DMS53 treated with DMSO at 0.1 percent for 48 hours (cell line): ENCODE data around the gene MBP.

Source experiments
- DNase-seq: peaks from one replicate; lab custom pipeline; 2025; ENCODE audit not compliant: unreplicated experiment; lab: John Stamatoyannopoulos, UW

Gene MBP

DNA sequence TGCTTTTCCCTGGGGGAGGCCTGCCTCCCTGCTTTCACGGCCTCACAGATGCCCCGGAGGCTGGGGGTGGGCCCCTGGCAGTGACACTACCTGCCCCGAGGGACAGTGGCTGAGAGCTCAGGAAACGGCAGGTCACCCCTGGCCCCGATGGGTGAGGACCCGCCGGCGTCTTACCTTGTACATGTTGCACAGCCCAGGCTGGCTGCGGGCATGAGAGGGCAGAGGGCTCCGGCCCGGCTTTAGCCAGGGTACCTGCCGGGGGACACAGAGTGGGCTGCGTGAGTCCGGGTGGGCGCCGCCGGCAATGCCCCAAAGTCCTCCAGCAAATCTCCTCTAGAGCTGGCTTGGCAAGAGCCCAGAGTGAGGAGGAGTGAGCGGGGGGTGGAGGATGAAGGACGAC, 122.9 kb downstream of the MBP start:
- no peak for DNase-seq

DNA sequence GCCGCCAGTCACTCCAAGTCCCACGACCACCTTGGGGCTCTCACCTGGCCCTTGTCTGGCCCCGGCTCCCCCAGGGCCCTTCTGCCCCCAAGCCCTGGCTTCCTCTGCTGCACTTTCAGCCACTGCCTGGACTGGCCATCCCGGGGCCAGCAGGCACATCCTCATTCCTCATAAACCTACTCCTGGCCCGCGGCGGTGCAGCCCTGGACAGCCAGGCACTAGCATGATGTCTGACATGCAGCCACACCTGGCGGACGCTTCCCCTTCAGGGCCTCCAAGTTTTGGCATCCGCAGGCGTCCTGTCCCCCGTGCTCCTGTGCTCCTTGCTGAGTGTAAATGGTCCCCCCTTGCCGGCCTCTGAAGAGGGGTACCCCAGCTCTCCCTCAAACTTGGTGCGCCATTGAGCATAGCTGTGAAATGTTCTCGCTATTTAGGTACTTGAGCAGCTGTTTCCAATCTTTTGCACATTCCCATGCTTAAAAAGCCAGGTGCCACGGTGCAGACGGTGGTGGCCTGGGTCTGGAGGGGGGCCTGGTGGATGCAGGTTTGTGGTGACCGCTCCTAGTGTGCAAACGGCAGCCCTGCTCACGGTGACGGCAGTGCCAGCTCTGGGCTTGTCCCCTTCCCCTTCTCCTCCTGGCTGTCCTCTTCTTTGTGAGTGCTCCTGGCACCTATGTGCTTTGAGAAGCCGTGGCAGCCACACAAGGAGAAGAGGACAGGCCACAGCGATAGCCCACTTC, 123.8 kb downstream of the MBP start:
- no peak for DNase-seq

DNA sequence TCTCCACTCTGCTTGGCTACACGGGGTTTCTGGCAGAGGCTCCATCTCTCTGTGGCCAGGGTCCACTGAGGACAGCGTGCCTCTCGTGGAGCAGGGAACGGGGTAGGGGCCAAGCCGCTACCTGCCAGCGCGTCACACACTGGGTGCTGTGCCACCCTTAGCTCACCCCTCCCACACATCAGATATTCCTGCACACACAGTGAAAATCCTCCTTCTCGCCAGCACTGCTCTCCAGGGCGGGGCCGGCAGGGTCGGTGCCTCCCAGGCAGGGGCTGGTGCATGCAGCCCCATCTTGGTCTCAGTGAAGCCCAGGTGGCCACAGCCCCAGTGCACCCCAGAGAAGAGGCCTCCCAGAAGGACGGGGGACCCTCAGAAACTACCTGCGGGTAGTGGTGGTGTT, 124.6 kb downstream of the MBP start:
- DNase-seq: no peak

DNA sequence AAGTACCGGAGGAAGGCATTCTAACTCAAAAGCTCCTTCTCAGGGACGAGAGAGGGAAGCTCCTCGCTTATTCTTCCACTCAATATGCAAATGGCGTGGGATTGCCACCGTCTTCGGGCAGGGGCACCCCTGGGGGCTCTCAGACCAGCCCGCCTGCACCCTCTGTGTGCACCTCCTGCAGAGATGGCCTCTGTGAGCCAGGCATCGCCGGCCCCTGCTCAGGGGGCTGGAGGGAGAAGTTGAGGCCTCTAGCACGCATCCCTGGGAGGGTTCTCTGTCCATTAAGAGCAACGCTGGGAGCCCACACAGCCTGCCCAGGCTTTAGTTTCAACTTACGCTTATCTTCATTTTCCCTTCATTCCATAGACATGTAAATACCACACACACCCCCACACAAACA, 125.3 kb downstream of the MBP start:
- DNase-seq: no peak

DNA sequence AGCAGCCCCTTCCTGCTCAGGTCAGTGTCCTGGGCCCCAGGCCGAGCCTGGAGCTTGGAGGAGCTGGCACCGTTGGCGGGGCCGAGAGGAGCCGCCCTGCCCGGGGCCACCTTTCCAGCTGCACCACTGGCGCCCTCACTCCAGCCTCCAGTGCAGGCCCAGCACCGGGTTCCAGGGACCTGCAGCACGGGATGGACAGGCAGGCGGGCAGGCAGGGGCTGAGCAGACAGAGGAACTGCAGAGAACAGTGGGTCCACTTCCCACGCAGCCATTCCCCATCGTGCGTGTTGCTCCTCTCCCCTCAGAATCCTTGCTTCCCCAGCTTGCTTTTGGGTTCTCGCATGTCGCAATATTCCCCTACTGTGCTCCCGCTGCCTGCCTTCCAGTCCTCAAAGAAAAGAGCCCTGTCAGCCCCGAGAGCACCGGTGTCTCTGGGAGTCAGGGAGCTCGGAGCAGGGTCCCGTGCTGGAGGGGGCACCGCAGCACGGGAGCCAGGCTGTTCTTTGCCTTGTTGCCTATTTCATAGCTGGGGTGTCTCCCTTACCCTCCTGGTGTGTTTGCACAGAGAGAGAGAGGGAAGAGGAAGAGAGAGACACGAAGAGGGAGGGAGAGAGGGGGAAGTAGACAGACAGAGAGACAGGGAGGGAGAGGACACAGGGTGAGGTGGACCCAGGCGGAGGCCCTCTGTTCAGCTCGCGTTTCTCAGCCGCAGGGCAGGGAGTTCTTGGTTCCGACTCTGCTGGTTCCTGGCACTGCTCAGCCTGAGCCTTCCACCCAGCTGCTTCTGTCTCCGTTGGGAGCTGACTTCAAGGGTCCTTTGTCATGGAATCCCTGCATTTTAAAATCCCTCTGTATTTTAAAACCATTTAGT, 126.0 kb downstream of the MBP start:
- no peak for DNase-seq

DNA sequence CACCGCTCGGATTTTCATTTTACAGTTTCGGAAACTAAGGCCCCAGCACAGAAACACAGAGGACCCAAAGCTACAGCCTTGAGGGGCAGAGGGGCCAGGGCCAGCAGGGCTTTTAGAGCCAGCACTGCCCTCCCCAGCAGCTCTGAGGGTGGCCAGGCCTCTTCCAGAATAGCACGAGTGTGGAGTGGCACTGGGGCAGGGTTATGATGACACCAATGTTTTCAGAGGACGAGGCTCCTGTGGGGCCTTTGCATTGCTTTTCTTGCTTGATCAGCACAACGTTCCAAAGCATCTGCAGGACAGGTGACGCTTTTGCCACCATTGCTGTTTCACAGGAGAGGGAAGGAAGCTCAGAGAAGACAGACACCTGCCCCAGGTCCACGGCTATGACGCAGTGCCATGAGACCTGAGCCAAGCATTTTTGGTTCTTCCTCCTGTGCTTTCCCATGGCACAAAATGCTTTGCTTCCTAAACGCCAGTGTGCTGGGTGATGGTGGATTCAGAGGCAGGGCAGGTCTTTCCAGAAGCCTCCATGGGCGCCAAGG, 126.9 kb downstream of the MBP start:
- DNase-seq: no peak

DNA sequence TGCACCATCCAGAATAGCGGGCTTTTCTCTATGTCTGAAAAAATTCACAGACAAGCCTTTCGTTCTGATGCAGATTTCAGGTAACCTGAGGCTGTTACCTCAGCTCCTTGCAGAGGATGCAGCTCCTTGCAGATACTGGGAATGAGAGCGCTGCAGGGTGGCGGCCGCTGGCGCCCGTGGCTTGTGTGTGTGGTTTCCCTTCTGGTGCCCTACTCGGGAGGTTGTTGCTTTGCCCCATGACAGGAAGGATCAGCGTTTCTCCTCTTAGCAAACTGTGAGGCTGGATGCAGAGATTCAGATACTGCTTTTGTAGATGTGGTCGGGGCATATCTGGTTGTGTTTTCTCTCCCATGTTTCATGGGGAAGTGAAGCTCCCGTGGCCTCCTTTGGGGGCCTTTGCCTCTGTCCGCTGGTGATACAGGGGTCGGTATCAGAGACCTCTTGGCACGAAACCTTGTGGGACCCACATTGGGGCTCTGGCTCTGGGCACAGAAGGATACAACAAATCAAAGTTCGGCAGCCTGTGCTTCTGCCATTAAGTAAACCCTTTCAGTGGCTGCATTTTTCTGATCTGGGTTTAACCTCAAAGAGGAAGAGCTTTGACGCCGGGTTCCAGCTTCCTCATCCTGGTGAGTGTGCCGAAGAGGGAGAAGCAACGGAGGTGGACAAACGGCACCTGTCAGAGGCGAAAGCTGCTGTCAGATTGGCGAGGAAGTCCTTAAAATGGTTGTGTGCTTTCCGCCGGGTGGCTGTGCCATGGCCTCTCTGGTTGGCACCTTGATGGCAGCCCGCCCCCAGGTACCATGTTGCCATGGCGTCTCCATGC, 127.8 kb downstream of the MBP start:
- no peak for DNase-seq

DNA sequence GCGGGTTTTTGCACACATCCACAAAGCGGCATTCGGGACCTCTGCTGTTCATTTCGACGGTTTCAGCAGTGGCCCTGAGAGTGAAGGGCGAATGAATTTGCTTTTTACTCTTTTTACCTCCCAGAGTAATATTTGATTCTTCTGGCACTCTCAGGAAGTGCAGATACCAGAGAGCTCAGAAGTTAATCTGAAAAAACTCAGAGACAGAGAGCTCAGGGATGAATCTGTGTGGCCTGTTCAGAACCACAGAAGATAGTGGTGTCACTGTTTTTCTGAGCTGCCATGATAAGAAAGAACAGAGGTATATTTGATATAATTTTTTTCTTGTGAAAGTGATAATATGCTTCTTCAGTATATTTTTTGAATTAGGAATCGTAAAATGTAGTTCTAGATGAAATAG, 129.3 kb downstream of the MBP start:
- no peak for DNase-seq

DNA sequence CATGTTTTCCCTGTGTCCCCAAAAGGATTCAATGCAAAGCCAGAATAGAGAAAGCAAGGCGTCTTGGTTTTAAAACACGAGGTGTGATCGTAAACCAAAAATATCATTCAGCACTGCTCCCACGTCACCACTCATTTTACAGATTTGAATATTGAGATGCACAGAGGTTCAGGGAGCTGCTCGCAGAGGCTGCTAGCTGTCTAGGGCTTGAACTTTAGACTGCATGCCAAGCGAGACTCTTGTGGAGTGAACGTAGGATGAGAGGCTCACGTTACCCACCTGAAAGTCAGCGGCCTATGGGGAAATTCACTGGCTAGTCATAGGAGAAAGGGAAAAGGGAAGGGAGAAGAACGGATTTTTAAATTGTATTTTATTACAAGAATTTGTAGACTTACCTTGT, 130.1 kb downstream of the MBP start:
- DNase-seq: no peak

DNA sequence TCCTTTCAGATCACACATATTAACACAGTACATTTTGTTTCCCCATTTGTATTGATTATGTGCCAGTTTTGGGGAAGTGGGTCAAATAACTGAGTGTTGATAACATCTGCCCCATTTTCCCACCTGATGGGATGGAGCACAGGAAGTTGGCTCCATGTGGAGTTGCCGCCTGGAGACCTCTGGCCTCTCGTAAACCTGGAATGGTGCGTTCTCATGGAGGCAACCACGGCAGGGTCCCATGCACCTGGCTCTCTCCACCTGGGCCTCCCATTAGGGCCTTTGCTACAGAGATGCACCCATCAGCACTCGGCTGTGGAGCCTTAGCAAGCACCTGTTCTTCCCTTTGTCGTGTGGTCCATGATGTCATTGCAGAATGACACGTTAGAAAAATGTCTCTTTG, 130.6 kb downstream of the MBP start:
- DNase-seq: no peak

DNA sequence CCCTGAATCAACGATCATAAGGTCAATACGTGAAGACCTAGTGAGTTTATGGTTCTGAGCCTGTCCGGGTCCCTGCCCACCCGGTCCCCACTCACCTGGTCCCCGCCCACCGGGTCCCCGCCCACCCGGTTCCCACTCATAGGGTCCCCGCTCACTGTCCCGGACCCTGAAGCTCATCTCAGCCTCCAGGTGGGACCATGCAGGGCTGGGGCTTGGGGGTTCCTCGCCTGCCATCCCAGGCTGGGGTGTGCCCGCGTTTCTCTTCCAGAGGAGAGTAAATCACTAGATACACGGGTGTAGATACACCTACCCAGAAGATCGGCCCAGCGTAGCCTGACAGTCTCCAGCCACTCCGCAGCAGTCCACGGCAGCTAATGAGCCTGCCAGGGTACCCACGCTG, 131.5 kb downstream of the MBP start:
- DNase-seq: no peak

DNA sequence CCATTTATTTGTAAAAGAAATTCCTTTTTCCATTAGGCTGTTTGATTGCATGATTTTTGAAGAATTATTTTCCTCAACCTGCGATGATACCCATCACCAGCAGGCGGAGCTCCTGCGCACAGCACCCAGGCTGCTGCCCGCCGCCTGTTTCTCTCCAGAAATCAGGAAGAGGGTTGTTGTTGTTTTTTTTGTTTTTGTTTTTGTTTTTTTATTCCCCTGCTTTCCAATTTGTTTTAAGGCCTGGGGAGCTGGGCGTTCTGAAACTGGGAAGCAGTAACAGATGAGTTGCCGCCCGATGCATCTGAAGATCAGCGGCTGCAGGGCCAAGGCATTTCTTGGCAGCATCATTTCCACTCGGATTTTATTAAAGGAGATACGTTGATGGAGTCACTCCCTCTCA, 132.1 kb downstream of the MBP start:
- DNase-seq: peak; percentile 47

DNA sequence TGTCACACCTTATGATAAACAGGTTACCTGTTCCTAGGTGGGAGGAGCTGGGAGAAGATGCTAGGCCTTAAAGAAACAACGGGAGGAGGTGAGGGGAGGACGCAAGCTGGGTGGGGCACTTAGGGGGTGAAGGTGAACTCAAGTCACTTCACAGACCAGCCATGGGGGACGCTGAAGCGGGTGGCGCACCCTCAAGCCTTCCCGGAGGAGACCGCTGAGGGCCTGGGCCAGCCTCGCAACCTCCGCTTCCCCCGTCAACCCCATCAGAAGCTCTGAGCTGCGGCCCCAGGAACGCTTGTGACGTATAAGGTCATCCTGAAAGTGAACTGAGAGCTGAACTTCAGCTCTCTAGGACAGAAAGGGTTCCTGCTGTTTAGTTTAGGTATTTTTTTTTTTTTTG, 133.5 kb downstream of the MBP start:
- DNase-seq: no peak

DNA sequence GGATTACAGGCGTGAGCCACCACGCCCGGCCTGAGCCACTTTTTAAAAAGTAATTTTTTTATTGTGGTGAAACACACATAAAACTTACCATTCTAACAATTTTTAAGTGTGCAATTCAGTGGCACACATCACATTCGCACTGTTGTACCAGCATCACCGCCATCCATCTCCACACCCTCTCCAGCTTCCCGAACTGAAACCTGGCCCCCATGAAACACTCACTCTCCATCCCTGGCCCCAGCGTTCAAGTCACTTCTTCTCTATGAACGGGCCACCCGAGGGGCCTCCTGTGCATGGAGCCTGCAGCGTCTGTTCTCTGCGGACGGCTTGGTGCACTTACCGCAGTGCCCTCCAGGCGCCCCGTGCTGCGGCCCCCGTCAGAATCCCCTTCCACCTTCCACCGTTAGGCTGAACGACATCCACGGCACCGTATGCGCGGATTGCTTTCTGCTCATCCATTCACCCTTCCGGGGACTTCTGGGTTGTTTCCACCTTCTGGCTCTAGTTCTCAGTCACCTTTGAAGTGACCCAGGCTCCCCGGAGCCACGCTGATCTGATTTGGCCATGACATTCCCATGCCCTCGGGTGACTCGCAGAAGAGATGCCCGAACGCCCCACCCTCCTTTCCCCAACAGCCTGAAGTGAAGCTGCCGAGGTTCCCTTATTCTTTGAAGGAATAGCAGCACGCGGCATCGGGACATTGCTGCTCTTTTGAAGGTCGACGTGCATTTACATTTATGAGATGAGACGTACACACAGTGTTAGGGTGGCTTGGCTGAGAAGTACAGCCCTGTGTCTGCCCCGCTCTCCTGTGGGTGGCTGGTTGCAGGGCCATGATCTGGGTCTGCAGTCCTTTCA, 134.4 kb downstream of the MBP start:
- DNase-seq: no peak

DNA sequence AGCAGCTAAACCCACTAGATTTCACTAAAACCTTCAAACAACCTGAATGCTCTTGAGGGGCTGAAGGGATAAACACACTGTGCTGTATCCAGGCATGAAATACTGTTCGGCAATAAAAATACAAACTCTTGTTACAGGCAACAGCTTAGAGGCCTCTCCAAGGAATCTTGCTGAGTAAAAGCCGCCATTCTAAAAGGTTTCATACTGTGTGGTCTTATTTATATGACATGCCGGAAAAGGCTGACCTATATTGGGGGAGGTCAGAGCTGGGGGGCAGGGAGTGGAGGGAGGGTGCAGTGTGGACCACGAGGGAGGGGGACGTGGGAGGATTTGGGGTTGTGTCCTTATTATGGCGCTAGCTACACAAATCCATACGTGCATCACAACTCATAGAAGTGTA, 136.2 kb downstream of the MBP start:
- DNase-seq: no peak

DNA sequence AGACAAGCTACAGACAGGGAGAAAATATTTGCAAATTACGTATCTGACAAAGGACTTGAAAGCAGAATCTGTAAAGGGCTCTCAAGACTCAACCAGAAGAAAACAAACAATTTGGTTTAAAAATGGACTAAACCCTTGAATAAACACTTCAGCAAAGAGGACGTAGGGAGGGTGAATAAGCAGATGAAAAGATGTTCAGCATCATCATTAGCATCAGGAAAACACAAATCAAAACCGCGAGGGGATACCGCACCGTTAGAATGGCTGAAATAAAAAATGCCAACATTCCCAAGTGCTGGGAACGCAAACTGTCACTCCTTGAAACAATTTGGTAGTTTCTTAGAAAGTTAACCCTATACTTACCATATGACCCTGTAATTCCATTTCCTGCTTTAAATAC, 136.7 kb downstream of the MBP start:
- no peak for DNase-seq

DNA sequence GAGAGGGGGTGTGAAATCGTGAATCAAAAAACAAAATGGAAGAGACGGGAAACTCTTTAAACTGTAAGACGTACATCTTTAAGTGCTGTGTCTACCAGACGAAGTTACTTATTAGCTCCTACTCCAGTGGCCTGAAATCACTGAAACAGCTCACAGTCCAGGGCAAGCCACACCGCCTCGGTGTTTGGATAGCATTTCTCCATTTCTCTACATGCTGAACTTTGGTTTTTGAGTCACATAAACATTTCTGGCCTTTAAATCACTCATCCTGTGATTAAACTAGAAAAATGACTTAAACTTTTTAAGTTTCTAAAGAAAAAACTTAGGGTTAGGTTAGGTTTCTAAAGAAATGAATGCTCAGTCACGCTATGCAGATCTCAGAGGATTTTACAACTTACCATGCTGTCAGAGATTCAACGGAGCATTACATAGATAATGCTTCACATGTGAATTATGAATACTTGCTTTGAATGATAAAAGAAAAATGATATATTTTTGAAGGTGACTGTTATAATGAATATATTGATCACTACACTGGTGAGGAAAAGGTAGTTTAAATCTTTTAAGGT, 138.4 kb downstream of the MBP start:
- no peak for DNase-seq

DNA sequence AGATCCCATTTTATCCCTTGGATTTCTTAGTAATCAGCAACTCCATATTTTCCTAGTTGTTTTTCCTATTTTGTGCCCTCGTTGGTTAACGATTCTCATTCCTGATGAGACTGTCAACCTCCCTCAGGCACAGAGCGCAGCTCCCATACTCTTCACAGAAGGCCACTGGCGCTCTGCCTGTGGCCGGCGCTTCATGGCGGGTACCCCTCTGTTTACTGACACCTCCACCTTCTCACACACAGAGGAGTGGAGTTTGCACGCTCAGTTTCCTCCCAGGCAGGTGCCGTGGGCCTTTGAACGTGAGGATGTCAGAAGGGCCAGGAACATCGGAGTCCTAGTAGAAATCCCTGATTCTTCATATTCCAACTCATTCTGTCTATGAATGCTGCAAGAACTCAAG, 139.0 kb downstream of the MBP start:
- DNase-seq: no peak

DNA sequence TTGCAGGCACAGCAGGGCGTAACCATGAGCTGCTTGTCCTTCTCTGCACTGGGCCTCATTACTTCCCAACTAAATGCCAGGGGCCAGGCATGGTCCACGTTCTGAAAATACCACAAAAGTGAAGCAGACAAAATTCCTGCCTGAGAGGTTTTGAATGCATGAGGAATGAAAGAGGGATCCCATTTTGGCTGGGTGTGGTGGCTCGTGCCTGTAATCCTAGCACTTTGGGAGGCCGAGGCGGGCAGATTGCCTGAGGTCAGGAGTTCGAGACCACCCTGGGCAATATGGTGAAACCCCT, 139.5 kb downstream of the MBP start:
- no peak for DNase-seq
